OCI-LY7 (cell line): ENCODE results near the gene FRMD3. TPM values are rescaled to one million over a fixed set of nuclear protein-coding genes. Genes with fewer than 3 reads are reported as not detected.
"Not testable (repeated sequence)": the region's sequence is repeated elsewhere in the genome, so short reads cannot be mapped to it uniquely, and the experiment has no call there.

Experiments
- BruUV-seq: library from RNA; stranded (reverse); fragments of 400-500 nt; replicated peaks from 2 replicates; lab custom pipeline; 2021; lab: Mats Ljungman, UMichigan
- CTCF ChIA-PET: fragments of 300-600 bp; sonication (Branson Sonifier 250); formaldehyde crosslinking; loops from one replicate; lab custom pipeline; 2022; ENCODE audit warnings: antibody characterized with exemption; ENCODE audit not compliant: unreplicated experiment; lab: Charles Lee
- POLR2A ChIA-PET: fragments of 300-600 bp; sonication (Branson Sonifier 250); formaldehyde crosslinking; loops from one replicate; lab custom pipeline; 2022; ENCODE audit warnings: antibody characterized with exemption; lab: Charles Lee
- DNase-seq: peaks from one replicate; pipeline ENCODE4 v3.0.0-alpha.2; 2015; ENCODE audit warnings: low spot score
- H2AFZ ChIP-seq: fragments of 200-600 bp; sonication (generic), shearing (Covaris generic); 2 replicates; pipeline ENCODE4 v1.6.1; 2014; ENCODE audit warnings: mild to moderate bottlenecking, antibody characterized with exemption, low read length, moderate library complexity
- H3K27ac ChIP-seq: fragments of 200-600 bp; sonication (generic); 2 replicates; pipeline ENCODE4 v1.5.1; 2014; ENCODE audit warnings: mixed run types, low read depth, mild to moderate bottlenecking, moderate library complexity, low read length, inconsistent platforms; ENCODE audit not compliant: poor library complexity, severe bottlenecking
- H3K36me3 ChIP-seq: fragments of 200-600 bp; sonication (generic); 2 replicates; pipeline ENCODE4 v1.6.1; 2014; ENCODE audit warnings: mild to moderate bottlenecking, antibody characterized with exemption, low read length, moderate library complexity, mixed read lengths; ENCODE audit not compliant: insufficient read depth
- H3K4me1 ChIP-seq: fragments of 200-600 bp; sonication (generic); 2 replicates; pipeline ENCODE4 v1.5.1; 2014; ENCODE audit warnings: mild to moderate bottlenecking, low read length; ENCODE audit not compliant: insufficient read depth, poor library complexity, severe bottlenecking
- H3K4me2 ChIP-seq: fragments of 200-600 bp; sonication (generic); 2 replicates; pipeline ENCODE4 v1.6.1; 2014; ENCODE audit warnings: mild to moderate bottlenecking, low read length
- H3K4me3 ChIP-seq: fragments of 200-600 bp; sonication (generic); 2 replicates; pipeline ENCODE4 v1.5.1; 2014; ENCODE audit warnings: mild to moderate bottlenecking, low read depth, low read length; ENCODE audit not compliant: poor library complexity, severe bottlenecking
- H3K79me2 ChIP-seq: fragments of 200-600 bp; sonication (generic); 2 replicates; pipeline ENCODE4 v1.6.1; 2016; ENCODE audit warnings: low read depth, mild to moderate bottlenecking, low read length, moderate library complexity, mixed read lengths; ENCODE audit not compliant: insufficient read depth
- H3K9me2 ChIP-seq: fragments of 200-600 bp; sonication (generic); 2 replicates; pipeline ENCODE4 v1.6.1; 2016; ENCODE audit warnings: mild to moderate bottlenecking, low read length, mixed read lengths; ENCODE audit not compliant: insufficient read depth
- H3K9me3 ChIP-seq: fragments of 200-600 bp; sonication (generic); 2 replicates; pipeline ENCODE4 v1.6.1; 2014; ENCODE audit warnings: mild to moderate bottlenecking, mixed run types, low read length, mixed read lengths
- H4K20me1 ChIP-seq: fragments of 200-600 bp; sonication (generic); 2 replicates; pipeline ENCODE4 v1.6.1; 2014; ENCODE audit warnings: mild to moderate bottlenecking, antibody characterized with exemption, low read length, moderate library complexity, mixed read lengths; ENCODE audit not compliant: insufficient read depth
- CTCF ChIP-seq: fragments of 200-600 bp; sonication (generic); conservative IDR thresholded peaks from 2 replicates; pipeline ENCODE4 v1.5.1; 2014; ENCODE audit warnings: mild to moderate bottlenecking, antibody characterized with exemption, low read length, moderate library complexity, mixed read lengths
- EZH2phosphoT487 ChIP-seq: fragments of 200-600 bp; sonication (generic); IDR thresholded peaks from 2 replicates; pipeline ENCODE4 v1.6.1; 2018; ENCODE audit warnings: low read depth, borderline replicate concordance, mild to moderate bottlenecking, mixed run types, antibody characterized with exemption, low read length, moderate library complexity, mixed read lengths
- intact Hi-C: fragments of 100-400 bp; cut with micrococcal nuclease; formaldehyde crosslinking; loops from one replicate; pipeline ENCODE4 v1.10.0; 2022; ENCODE audit not compliant: unreplicated experiment
- total RNA-seq, 2 experiments: library from RNA; depleted of rRNA in 1 of 2; stranded (reverse); fragments of >200 nt in 1 of 2; shearing (Covaris generic) in 1 of 2; gene quantifications; 2 replicates each; pipeline ENCODE4 v1.2.3, GENCODE V29; 2014 to 2022

FRMD3 gene
- total RNA-seq, 2 experiments from 2014 or later, result 0.48 to 1.4 TPM

- intact Hi-C loops, result no loop called here
- Histone ChIP-seq H2AFZ (no peak overlapping the region), H3K4me3 (no peak overlapping the region), H3K79me2 (no peaks in the 10 kb centered on the region), H3K27ac (no peak overlapping the region), H3K4me1 (no peaks in the 10 kb centered on the region), H3K4me2 (no peak overlapping the region), H4K20me1 (no peaks in the 10 kb centered on the region), H3K36me3 (no peaks in the 10 kb centered on the region), H3K9me2 (no peaks in the 10 kb centered on the region), H3K9me3 (no peaks in the 10 kb centered on the region)
- BruUV-seq, result no TSS peak
- ChIA-PET POLR2A (interaction anchor here (0.6 kb wide), 1 partner anchor 133 kb away, joined by 6 read pairs; no protein-coding TSS in a partner anchor), CTCF (no interaction called here)
- no peak for TF ChIP-seq CTCF
- no peak for TF ChIP-seq EZH2phosphoT487
- DNase-seq, result no peak
Measured at GRCh38 chr9:83521011-83521410, 17.2 kb downstream of the FRMD3 start.

- H3K79me2 ChIP-seq, result no peaks in the 10 kb centered on the region
- no peaks in the 10 kb centered on the region for H3K9me3 ChIP-seq
- no peak overlapping the region for H2AFZ ChIP-seq
- no peaks in the 10 kb centered on the region for H4K20me1 ChIP-seq
- H3K4me2 ChIP-seq, result no peak overlapping the region
- ChIA-PET POLR2A (no interaction called here), CTCF (no interaction called here)
- no peaks in the 10 kb centered on the region for H3K36me3 ChIP-seq
- intact Hi-C loops, result no loop called here
- H3K4me1 ChIP-seq, result no peaks in the 10 kb centered on the region
- no peak overlapping the region for H3K27ac ChIP-seq
- BruUV-seq, result no TSS peak
- TF ChIP-seq CTCF (no peak), EZH2phosphoT487 (no peak)
- DNase-seq, result no peak
- H3K4me3 ChIP-seq, result no peak overlapping the region
- H3K9me2 ChIP-seq, result no peaks in the 10 kb centered on the region
Measured at GRCh38 chr9:83520292-83520691, 17.9 kb downstream of the FRMD3 start.

- not testable (repeated sequence) for H3K4me1 ChIP-seq, H3K36me3 ChIP-seq
Measured at GRCh38 chr9:83517980-83518379, 20.2 kb downstream of the FRMD3 start.

More at GRCh38 chr9:83517980-83518379, 20.2 kb downstream of the FRMD3 start:
- intact Hi-C loops, H3K27ac ChIP-seq, H3K79me2 ChIP-seq, H3K9me3 ChIP-seq, H3K4me2 ChIP-seq, H4K20me1 ChIP-seq, H2AFZ ChIP-seq, DNase-seq, H3K4me3 ChIP-seq, BruUV-seq, H3K9me2 ChIP-seq, CTCF ChIA-PET: not testable (repeated sequence)
- POLR2A ChIA-PET, result interaction anchor here (0.9 kb wide), 1 partner anchor 81 kb away, joined by 3 read pairs; no protein-coding TSS in a partner anchor
